Activated CD8-positive, alpha-beta memory T cell treated with anti-CD3 and anti-CD28 coated beads, Interleukin-2, amount 10 ng/mL, durations not matched to agents 7 days and 5 days (primary cell): ENCODE data around the gene REPS1. TPM values are rescaled to one million over a fixed set of nuclear protein-coding genes. Genes with fewer than 3 reads are reported as not detected.
A peak's percentile ranks its signal among the peaks of the same experiment; 100 is the strongest.

Experiments
- ATAC-seq: fragments of 150-1000 bp; cut with Tn5 transposase; one replicate; pipeline ENCODE4 v1.10.0; 2021; ENCODE audit warnings: moderate library complexity
- CTCF ChIA-PET: fragments of 350-600 bp; sonication (Branson Sonifier 250); formaldehyde crosslinking; loops from one replicate; lab custom pipeline; 2021; ENCODE audit warnings: antibody characterized with exemption; lab: Charles Lee
- DNase-seq: peaks from one replicate; pipeline ENCODE4 v3.0.0-alpha.2; 2020
- H3K27ac Mint-ChIP-seq: one replicate; pipeline ENCODE4 v1.8.0; 2021; ENCODE audit warnings: mild to moderate bottlenecking, mixed read lengths
- H3K27me3 Mint-ChIP-seq: one replicate; pipeline ENCODE4 v1.8.0; 2021; ENCODE audit warnings: mixed read lengths
- H3K36me3 Mint-ChIP-seq: one replicate; pipeline ENCODE4 v1.8.0; 2021; ENCODE audit warnings: mild to moderate bottlenecking, mixed read lengths
- H3K4me1 Mint-ChIP-seq: one replicate; pipeline ENCODE4 v1.8.0; 2021; ENCODE audit warnings: mixed read lengths
- H3K4me3 Mint-ChIP-seq: one replicate; pipeline ENCODE4 v1.8.0; 2021; ENCODE audit warnings: mild to moderate bottlenecking, moderate library complexity, mixed read lengths
- H3K9me3 Mint-ChIP-seq: one replicate; pipeline ENCODE4 v1.8.0; 2022; ENCODE audit warnings: low read depth, mixed read lengths
- total RNA-seq, 2 experiments: library from RNA; stranded (reverse); gene quantifications; one replicate each; pipeline ENCODE4 v1.2.3, GENCODE V29; 2021

The REPS1 gene
- total RNA-seq, 2 experiments from 2014 or later, result 48.2 to 55.2 TPM

- ATAC-seq, result no peak
- Mint-ChIP-seq H3K36me3 (peaks cover 8% of the 10 kb centered on the region), H3K9me3 (no peaks in the 10 kb centered on the region), H3K4me3 (no peak overlapping the region), H3K4me1 (peaks cover 31% of the 10 kb centered on the region), H3K27ac (no peak overlapping the region), H3K27me3 (no peaks in the 10 kb centered on the region)
- no peak for DNase-seq
- CTCF ChIA-PET, result interaction anchor here (1.0 kb wide), 1 partner anchor 14 kb away, joined by 4 read pairs; the partner anchor contains the start of gene REPS1
These were observed 14.4 kb downstream of the REPS1 start for GRCh38 chr6:138973466-138974153.

- Mint-ChIP-seq H3K36me3 (peaks cover 9% of the 10 kb centered on the region), H3K27ac (no peak overlapping the region), H3K27me3 (no peaks in the 10 kb centered on the region), H3K4me1 (peaks cover 34% of the 10 kb centered on the region), H3K9me3 (no peaks in the 10 kb centered on the region), H3K4me3 (no peak overlapping the region)
- no peak for ATAC-seq
- CTCF ChIA-PET, result no interaction called here
- no peak for DNase-seq
These were observed 15.8 kb downstream of the REPS1 start for GRCh38 chr6:138972226-138972665.

GRCh38 chr6:138971601-138972000 is 16.5 kb downstream of the REPS1 start:
- CTCF ChIA-PET, result no interaction called here
- H3K9me3 Mint-ChIP-seq, result no peaks in the 10 kb centered on the region
- no peak overlapping the region for H3K27ac Mint-ChIP-seq
- H3K36me3 Mint-ChIP-seq, result peaks cover 9% of the 10 kb centered on the region
- no peak overlapping the region for H3K4me3 Mint-ChIP-seq
- DNase-seq (no peak), ATAC-seq (no peak)
- H3K4me1 Mint-ChIP-seq, result peaks cover 34% of the 10 kb centered on the region
- no peaks in the 10 kb centered on the region for H3K27me3 Mint-ChIP-seq

- CTCF ChIA-PET, result no interaction called here
- DNase-seq (peak; percentile 46), ATAC-seq (peak; percentile 92)
- no peak overlapping the region for H3K4me3 Mint-ChIP-seq
- no peaks in the 10 kb centered on the region for H3K9me3 Mint-ChIP-seq
- H3K4me1 Mint-ChIP-seq, result peaks cover 34% of the 10 kb centered on the region
- H3K36me3 Mint-ChIP-seq, result peaks cover 9% of the 10 kb centered on the region
- H3K27ac Mint-ChIP-seq, result no peak overlapping the region
- H3K27me3 Mint-ChIP-seq, result no peaks in the 10 kb centered on the region
These were observed 17.1 kb downstream of the REPS1 start for GRCh38 chr6:138970856-138971425.

GRCh38 chr6:138970159-138970558 is 17.9 kb downstream of the REPS1 start:
- Mint-ChIP-seq H3K4me1 (peaks cover 34% of the 10 kb centered on the region), H3K4me3 (no peak overlapping the region), H3K36me3 (peaks cover 11% of the 10 kb centered on the region), H3K27me3 (no peaks in the 10 kb centered on the region), H3K9me3 (no peaks in the 10 kb centered on the region), H3K27ac (no peak overlapping the region)
- CTCF ChIA-PET, result interaction anchor here (1.2 kb wide), 2 partner anchors 19 to 154 kb away, joined by 4 to 6 read pairs; no protein-coding TSS in a partner anchor
- DNase-seq (no peak), ATAC-seq (no peak)

GRCh38 chr6:138966870-138967269 is 21.2 kb downstream of the REPS1 start:
- no peaks in the 10 kb centered on the region for H3K27me3 Mint-ChIP-seq
- CTCF ChIA-PET, result interaction anchor here (0.7 kb wide), 1 partner anchor 714 kb away, joined by 3 read pairs; no protein-coding TSS in a partner anchor
- peaks cover 10% of the 10 kb centered on the region for H3K36me3 Mint-ChIP-seq
- DNase-seq, result no peak
- no peak overlapping the region for H3K4me3 Mint-ChIP-seq
- no peaks in the 10 kb centered on the region for H3K9me3 Mint-ChIP-seq
- H3K27ac Mint-ChIP-seq, result no peak overlapping the region
- peaks cover 18% of the 10 kb centered on the region for H3K4me1 Mint-ChIP-seq
- ATAC-seq, result no peak

GRCh38 chr6:138965971-138966370 is 22.1 kb downstream of the REPS1 start:
- H3K4me1 Mint-ChIP-seq, result peaks cover 9% of the 10 kb centered on the region
- ATAC-seq, result no peak
- H3K36me3 Mint-ChIP-seq, result peaks cover 12% of the 10 kb centered on the region
- no peaks in the 10 kb centered on the region for H3K27me3 Mint-ChIP-seq
- DNase-seq, result no peak
- H3K27ac Mint-ChIP-seq, result no peak overlapping the region
- CTCF ChIA-PET, result interaction anchor here (0.7 kb wide), 1 partner anchor 715 kb away, joined by 3 read pairs; no protein-coding TSS in a partner anchor
- no peak overlapping the region for H3K4me3 Mint-ChIP-seq
- no peaks in the 10 kb centered on the region for H3K9me3 Mint-ChIP-seq

GRCh38 chr6:138965291-138965874 is 22.7 kb downstream of the REPS1 start:
- Mint-ChIP-seq H3K9me3 (no peaks in the 10 kb centered on the region), H3K27ac (no peak overlapping the region), H3K4me3 (no peak overlapping the region), H3K36me3 (peaks cover 12% of the 10 kb centered on the region), H3K27me3 (no peaks in the 10 kb centered on the region), H3K4me1 (peaks cover 6% of the 10 kb centered on the region)
- no peak for ATAC-seq
- no peak for DNase-seq
- CTCF ChIA-PET, result no interaction called here

GRCh38 chr6:138964012-138964411 is 24.0 kb downstream of the REPS1 start:
- CTCF ChIA-PET, result no interaction called here
- Mint-ChIP-seq H3K27ac (no peak overlapping the region), H3K4me1 (peaks cover 6% of the 10 kb centered on the region), H3K27me3 (no peaks in the 10 kb centered on the region), H3K36me3 (peaks cover 10% of the 10 kb centered on the region), H3K4me3 (no peak overlapping the region), H3K9me3 (no peaks in the 10 kb centered on the region)
- DNase-seq (no peak), ATAC-seq (no peak)

- CTCF ChIA-PET, result no interaction called here
- peaks cover 10% of the 10 kb centered on the region for H3K4me1 Mint-ChIP-seq
- no peak for ATAC-seq
These were observed 24.5 kb downstream of the REPS1 start for GRCh38 chr6:138963531-138963930.

GRCh38 chr6:138963119-138963518 is 24.9 kb downstream of the REPS1 start:
- DNase-seq (no peak), ATAC-seq (no peak)
- Mint-ChIP-seq H3K36me3 (peaks cover 6% of the 10 kb centered on the region), H3K9me3 (no peaks in the 10 kb centered on the region), H3K27ac (no peak overlapping the region), H3K27me3 (no peaks in the 10 kb centered on the region), H3K4me1 (peaks cover 15% of the 10 kb centered on the region), H3K4me3 (no peak overlapping the region)
- CTCF ChIA-PET, result no interaction called here

More at GRCh38 chr6:138963531-138963930, 24.5 kb downstream of the REPS1 start:
- Mint-ChIP-seq H3K36me3 (peaks cover 6% of the 10 kb centered on the region), H3K27me3 (no peaks in the 10 kb centered on the region), H3K9me3 (no peaks in the 10 kb centered on the region), H3K27ac (no peak overlapping the region), H3K4me3 (no peak overlapping the region)
- no peak for DNase-seq

GRCh38 chr6:138959521-138959920 is 28.5 kb downstream of the REPS1 start:
- H3K4me1 Mint-ChIP-seq, result peaks cover 28% of the 10 kb centered on the region
- CTCF ChIA-PET, result no interaction called here

GRCh38 chr6:138958595-138958994 is 29.5 kb downstream of the REPS1 start:
- peaks cover 32% of the 10 kb centered on the region for H3K4me1 Mint-ChIP-seq

More at GRCh38 chr6:138959521-138959920, 28.5 kb downstream of the REPS1 start:
- peaks cover 12% of the 10 kb centered on the region for H3K36me3 Mint-ChIP-seq
- H3K27ac Mint-ChIP-seq, result no peak overlapping the region
- DNase-seq, result no peak
- no peak overlapping the region for H3K4me3 Mint-ChIP-seq
- H3K9me3 Mint-ChIP-seq, result no peaks in the 10 kb centered on the region
- no peaks in the 10 kb centered on the region for H3K27me3 Mint-ChIP-seq
- no peak for ATAC-seq

More at GRCh38 chr6:138958595-138958994, 29.5 kb downstream of the REPS1 start:
- H3K9me3 Mint-ChIP-seq, result no peaks in the 10 kb centered on the region
- no peak overlapping the region for H3K4me3 Mint-ChIP-seq
- CTCF ChIA-PET, result no interaction called here
- DNase-seq (no peak), ATAC-seq (no peak)
- H3K36me3 Mint-ChIP-seq, result peaks cover 17% of the 10 kb centered on the region
- no peak overlapping the region for H3K27ac Mint-ChIP-seq
- no peaks in the 10 kb centered on the region for H3K27me3 Mint-ChIP-seq
